GM18502 (cell line): Measurements from ENCODE around the gene RGS16.
"Not testable (repeated sequence)": the region's sequence is repeated elsewhere in the genome, so short reads cannot be mapped to it uniquely, and the experiment has no call there.

Source experiments
- ATAC-seq: cut with Tn5 transposase; IDR thresholded peaks from one replicate; pipeline ENCODE4 v1.9.1; 2021; ENCODE audit warnings: mild to moderate bottlenecking; ENCODE audit not compliant: unreplicated experiment, poor library complexity

RGS16 gene, protein sequence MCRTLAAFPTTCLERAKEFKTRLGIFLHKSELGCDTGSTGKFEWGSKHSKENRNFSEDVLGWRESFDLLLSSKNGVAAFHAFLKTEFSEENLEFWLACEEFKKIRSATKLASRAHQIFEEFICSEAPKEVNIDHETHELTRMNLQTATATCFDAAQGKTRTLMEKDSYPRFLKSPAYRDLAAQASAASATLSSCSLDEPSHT

GRCh38 chr1:182604175-182605164 is at the start of gene RGS16:
TSS of gene RGS16 (minus strand) at chr1:182604389. CDS start at chr1:182604259, 130 bp downstream.
- ATAC-seq: peak; percentile 88

GRCh38 chr1:182653986-182654385 is 49.8 kb upstream of the RGS16 start:
- ATAC-seq: no peak

- no peak for ATAC-seq
Measured at GRCh38 chr1:182652933-182653332, 48.7 kb upstream of the RGS16 start.

DNA sequence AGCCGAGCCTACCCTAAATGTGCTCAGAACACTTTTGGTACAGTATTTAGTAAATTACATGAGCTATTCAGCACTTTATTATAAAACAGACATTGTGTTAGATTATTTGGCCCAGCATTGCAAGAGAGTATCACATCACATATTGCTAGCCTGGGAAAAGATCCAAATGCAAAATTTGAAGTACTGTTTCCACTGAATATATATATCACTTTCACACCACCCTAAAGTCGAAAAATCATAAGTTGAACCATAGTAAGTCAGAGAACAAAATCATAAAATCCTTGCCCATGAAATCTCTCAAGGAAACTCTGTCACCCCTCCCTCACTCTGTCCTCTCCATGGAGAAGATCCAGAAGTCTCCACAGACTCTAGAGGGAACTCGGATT is 47.1 kb upstream of the RGS16 start:
- no peak for ATAC-seq

GRCh38 chr1:182650678-182651338 is 46.6 kb upstream of the RGS16 start:
- ATAC-seq: no peak

GRCh38 chr1:182649041-182649440 is 44.9 kb upstream of the RGS16 start:
- peak; percentile 59 for ATAC-seq

DNA sequence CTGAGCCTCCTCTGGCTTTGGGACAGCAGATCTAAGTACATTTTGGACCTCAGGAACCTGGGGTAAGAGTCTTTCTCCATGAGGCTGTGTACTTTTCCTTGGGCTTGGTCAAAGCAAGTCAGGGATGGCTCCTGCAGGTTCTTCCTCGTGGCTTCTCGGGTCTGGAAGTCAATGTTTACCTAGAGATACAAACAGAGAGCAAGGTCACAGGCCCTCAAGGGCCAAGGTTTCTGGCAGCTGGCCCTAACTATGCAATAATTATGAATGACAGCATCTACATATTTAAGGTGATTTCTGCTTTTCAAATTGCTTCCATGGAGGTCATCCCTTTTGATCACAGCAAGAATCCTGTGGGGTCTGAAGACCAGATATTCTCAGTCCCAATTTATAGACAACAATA is 42.5 kb upstream of the RGS16 start:
- ATAC-seq: no peak

DNA sequence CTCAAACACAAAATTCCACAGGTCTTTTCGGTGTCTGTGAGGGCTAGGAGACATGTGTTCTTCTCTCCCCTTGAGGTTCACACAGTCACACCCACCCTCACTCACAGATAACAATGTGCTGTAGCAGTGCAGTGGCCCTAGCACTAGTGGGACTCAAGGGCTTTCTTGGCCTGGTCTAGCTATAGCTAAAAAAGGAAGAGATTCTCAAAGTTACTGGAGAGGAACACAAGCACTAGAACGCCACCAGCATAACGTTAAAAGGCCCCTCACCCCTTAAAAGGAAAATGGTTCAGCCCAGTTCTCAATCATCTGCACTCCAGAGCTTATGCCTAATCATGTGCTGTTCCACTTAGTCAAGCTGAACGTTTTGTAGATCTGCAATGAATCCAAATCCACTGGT is 40.7 kb upstream of the RGS16 start:
- ATAC-seq: no peak

DNA sequence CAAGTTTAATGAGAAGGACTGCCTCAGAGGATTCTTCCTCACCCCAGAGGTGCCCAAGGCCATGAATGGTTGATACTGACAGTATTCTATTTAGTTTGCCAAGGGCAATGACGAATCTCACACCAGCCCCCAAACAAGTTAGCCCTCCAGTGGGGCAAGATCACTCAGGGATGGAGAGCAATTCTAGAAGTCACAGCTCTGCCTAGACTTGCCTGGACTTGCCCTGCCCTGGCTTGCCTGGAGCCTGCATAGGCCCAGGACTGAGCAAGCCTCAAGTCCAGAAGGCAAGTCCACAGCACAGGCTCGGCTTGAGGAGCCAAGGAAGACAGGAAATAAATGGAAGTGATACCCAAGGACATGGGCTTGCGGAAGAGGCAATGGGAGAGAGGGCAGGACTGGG is 39.5 kb upstream of the RGS16 start:
- no peak for ATAC-seq

- no peak for ATAC-seq
Measured at GRCh38 chr1:182642461-182642860, 38.3 kb upstream of the RGS16 start.

DNA sequence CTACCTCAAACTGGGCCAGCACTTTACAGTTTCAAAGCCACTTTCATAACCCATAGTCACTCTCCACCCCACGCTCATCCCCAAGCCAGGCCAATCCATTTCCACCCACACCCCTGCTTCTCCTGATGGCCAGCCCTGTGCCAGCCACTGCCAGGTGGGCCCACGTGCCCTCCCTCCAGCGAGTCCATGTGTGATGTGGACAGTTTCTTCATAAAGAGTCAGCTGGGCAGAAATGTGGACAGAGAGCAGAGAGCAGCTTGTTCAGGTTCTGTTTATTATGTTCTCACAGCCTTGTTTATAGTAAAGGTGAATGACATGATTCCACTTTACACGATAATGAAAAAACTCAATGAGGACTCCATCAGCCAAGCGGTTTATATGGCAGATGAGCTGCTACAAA is 37.4 kb upstream of the RGS16 start:
- no peak for ATAC-seq

DNA sequence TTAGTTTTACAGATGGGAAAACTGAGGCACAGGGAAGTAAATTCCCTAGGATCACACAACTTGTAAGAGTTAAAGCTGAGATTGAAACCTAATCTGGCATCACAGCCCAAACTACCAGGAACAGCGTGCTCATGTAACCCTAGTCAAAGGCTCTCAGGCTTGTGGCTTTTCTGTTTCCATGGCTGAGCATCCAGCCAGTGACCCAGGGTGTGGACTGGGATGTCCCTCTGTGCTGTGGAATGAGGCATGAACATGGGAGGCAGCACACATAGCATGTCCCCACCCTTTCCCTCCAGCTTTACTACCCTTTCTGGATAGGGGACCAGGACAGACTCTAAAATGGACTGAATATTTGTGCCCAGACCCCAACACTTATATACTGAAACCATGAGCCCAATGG is 35.1 kb upstream of the RGS16 start:
- ATAC-seq: no peak

DNA sequence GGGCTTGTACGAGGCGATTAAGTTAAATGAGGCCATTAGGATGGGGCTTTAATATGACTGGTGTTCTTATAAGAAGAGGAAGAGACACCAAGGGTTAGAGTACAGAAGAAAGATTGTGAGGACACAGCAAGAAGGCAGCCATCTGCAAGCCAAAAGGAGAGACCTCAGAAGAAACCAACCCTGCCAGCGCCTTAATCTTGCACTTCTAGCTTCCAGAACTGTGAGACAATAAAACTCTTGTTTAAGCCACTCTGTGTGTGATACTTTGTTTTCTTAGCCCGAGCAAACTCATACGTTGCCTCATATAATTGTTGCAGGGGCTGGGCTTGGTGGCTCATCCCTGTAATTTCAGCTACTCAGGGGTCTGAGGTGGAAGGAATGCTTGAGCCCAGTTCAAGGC is 33.6 kb upstream of the RGS16 start:
- ATAC-seq: no peak

DNA sequence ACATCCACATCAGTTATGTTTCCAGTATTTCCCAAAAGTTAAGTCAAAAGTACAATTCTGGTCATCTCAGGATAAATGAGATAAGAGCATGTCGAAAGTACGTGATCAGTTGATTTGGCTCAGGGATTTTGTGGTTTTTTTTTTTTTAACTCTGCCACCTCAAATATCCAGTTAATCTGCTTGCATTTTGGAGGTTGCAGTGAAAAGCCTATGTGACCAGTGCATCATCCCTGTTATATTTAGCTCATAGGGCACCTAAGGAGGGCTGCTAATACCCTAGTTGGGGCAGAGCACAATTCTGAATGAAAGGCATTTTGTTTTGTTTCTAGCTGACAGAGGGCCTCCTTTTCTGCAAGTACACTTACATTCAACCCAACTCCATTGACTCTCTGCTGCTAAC is 31.7 kb upstream of the RGS16 start:
- ATAC-seq: no peak

GRCh38 chr1:182634306-182635072 is 30.3 kb upstream of the RGS16 start:
- ATAC-seq: no peak

DNA sequence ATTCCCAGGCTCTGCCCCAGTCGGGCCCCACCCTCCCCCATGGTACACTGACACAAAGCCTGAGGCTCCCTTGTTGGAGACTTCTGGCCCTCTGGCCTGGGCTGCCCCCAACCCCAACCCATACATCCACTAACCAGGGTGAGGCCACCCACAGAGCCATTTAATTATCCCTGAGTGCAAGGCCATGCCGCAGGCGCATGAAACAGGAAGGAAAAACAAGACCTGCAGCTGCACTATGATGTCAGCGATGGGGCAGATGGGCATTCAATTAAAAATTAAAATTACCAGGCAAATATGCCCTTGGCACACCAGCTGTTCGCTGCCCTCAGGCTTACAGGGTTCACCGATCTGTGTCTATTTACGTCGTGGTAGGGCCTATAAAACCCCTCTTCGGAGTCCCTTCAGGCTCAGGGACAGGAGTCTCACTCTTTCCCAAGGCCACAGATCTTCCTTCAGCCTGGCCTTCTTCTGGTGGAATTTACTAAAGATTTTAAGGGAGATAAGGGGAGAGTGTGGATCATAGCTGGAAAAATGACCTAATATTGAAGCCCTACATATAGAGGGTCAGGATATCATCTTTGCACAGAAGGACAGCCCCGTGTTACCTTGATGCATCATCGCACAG is 29.6 kb upstream of the RGS16 start:
- ATAC-seq: no peak

DNA sequence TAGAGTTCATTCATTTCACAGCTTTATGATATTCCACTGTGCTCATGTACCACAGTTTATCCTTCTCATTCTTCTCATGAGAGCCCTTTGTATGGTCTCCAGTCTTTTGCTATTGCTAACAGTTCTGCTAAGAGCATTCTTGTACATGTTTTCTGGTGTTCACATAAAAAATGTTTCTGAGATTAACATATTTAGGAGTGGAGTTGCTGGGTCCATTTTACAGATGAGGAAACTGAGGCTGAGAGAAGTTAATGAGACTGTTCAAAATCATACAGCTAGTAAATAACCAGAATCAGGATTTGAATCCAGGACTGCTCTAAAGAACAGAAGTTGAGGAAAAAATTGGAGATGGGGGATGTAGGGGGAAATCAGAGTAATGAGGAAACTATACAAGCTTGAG is 28.8 kb upstream of the RGS16 start:
- ATAC-seq: no peak

- not testable (repeated sequence) for ATAC-seq
Measured at GRCh38 chr1:182632441-182632857, 28.3 kb upstream of the RGS16 start.

DNA sequence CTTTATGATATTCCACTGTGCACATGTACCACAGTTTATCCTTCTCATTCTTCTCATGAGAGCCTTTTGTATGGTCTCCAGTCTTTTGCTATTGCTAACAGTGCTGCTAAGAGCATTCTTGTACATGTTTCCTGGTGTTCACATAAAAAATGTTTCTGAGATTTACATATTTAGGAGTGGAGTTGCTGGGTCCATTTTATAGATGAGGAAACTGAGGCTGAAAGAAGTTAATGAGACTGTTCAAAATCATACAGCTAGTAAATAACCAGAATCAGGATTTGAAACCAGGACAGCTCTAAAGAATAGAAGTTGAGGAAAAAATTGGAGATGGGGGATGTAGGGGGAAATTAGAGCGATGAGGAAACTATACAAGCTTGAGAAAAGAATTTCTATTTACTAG is 27.8 kb upstream of the RGS16 start:
- no peak for ATAC-seq
